DOHH2 (cell line): ENCODE measurements around the gene MYO1B.

Source experiments
- H3F3A ChIP-seq: fragments of 200-600 bp; sonication (generic), shearing (Covaris generic); 2 replicates; pipeline ENCODE4 v1.6.0; 2016; ENCODE audit warnings: antibody characterized with exemption, mild to moderate bottlenecking; ENCODE audit not compliant: control insufficient read depth, insufficient read depth
- H3K27ac ChIP-seq: fragments of 200-600 bp; sonication (generic); 2 replicates; pipeline ENCODE4 v1.5.1; 2014; ENCODE audit warnings: low read depth, mild to moderate bottlenecking, low read length, moderate library complexity
- H3K27me3 ChIP-seq: fragments of 200-600 bp; sonication (generic); 2 replicates; pipeline ENCODE4 v1.6.1; 2014; ENCODE audit warnings: mild to moderate bottlenecking, low read length, mixed read lengths; ENCODE audit not compliant: control insufficient read depth
- H3K36me3 ChIP-seq: fragments of 200-600 bp; sonication (generic); 2 replicates; pipeline ENCODE4 v1.6.1; 2014; ENCODE audit warnings: mild to moderate bottlenecking, low read length, moderate library complexity, mixed read lengths; ENCODE audit not compliant: control insufficient read depth
- H3K4me1 ChIP-seq: fragments of 200-600 bp; sonication (generic); 2 replicates; pipeline ENCODE4 v1.6.1; 2014; ENCODE audit warnings: mild to moderate bottlenecking, low read length, mixed read lengths; ENCODE audit not compliant: control insufficient read depth
- H3K4me2 ChIP-seq: fragments of 200-600 bp; sonication (generic); 2 replicates; pipeline ENCODE4 v1.6.0; 2014; ENCODE audit warnings: mild to moderate bottlenecking, low read length, moderate library complexity
- H3K4me3 ChIP-seq: fragments of 200-600 bp; sonication (generic); 2 replicates; pipeline ENCODE4 v1.5.1; 2014; ENCODE audit warnings: mild to moderate bottlenecking, low read length, mixed read lengths
- H3K79me2 ChIP-seq: fragments of 200-600 bp; sonication (generic); 2 replicates; pipeline ENCODE4 v1.6.1; 2014; ENCODE audit warnings: mild to moderate bottlenecking, low read length, mixed read lengths; ENCODE audit not compliant: control insufficient read depth
- H3K9me2 ChIP-seq: fragments of 200-600 bp; sonication (generic); replicated peaks from 2 replicates; pipeline ENCODE4 v1.6.1; 2014; ENCODE audit warnings: mild to moderate bottlenecking, low read length, mixed read lengths; ENCODE audit not compliant: control insufficient read depth
- H3K9me3 ChIP-seq: fragments of 200-600 bp; sonication (generic); 2 replicates; pipeline ENCODE4 v1.6.1; 2014; ENCODE audit warnings: antibody characterized with exemption, low read length, mixed read lengths; ENCODE audit not compliant: control insufficient read depth, insufficient read depth
- H4K20me1 ChIP-seq: fragments of 200-600 bp; sonication (generic); 2 replicates; pipeline ENCODE4 v1.6.0; 2014; ENCODE audit warnings: low read depth, mild to moderate bottlenecking, antibody characterized with exemption, low read length, moderate library complexity; ENCODE audit not compliant: control insufficient read depth, insufficient read depth
- EZH2phosphoT487 ChIP-seq: fragments of 200-600 bp; sonication (generic); IDR thresholded peaks from 2 replicates; pipeline ENCODE4 v1.6.1; 2017; ENCODE audit warnings: borderline replicate concordance, mild to moderate bottlenecking, antibody characterized with exemption, low read length, moderate library complexity, mixed read lengths
- TF ChIP-seq, protein P1 (sequence below): fragments of 200-600 bp; sonication (generic); IDR thresholded peaks from one replicate; pipeline ENCODE4 v1.5.1; 2014; ENCODE audit warnings: antibody characterized with exemption, mild to moderate bottlenecking, low read depth, low read length; ENCODE audit not compliant: poor library complexity, severe bottlenecking

Gene MYO1B

DNA sequence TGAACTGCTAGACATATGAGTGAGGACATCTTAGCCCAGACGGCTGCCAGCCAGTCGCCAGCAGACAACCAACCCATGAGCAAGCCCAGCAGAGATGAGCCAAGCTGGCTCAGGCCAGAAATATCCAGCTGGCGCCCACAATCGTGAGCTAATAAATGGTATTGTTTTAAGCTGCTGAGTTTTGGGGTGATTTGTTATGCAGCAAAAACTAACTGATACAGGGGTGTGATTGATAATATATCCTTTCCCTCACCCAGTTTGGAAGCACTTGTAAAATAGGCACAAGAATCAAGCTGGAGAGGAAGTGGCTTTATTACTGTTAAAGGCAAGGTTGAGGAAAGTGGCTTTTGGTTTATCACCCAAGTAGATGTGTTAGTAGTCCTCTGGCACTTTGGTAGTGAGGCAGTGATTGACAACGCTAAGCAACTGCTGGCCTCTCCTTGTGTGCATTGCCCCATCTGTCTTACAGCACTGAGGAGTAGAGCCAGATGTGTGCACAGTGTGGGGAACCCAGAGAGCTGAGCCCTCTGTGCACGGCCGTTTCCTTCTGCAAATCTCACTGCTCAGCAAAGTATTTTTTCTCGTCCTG, 110.1 kb downstream of the MYO1B start:
- Histone ChIP-seq H3K9me3 (no peaks in the 10 kb centered on the region), H3K4me2 (no peak overlapping the region), H4K20me1 (no peaks in the 10 kb centered on the region), H3F3A (no peaks in the 10 kb centered on the region), H3K79me2 (no peaks in the 10 kb centered on the region), H3K27ac (no peak overlapping the region), H3K27me3 (no peaks in the 10 kb centered on the region), H3K36me3 (no peaks in the 10 kb centered on the region), H3K4me1 (no peaks in the 10 kb centered on the region), H3K9me2 (no peaks in the 10 kb centered on the region), H3K4me3 (no peak overlapping the region)
- TF ChIP-seq, protein P1, sequence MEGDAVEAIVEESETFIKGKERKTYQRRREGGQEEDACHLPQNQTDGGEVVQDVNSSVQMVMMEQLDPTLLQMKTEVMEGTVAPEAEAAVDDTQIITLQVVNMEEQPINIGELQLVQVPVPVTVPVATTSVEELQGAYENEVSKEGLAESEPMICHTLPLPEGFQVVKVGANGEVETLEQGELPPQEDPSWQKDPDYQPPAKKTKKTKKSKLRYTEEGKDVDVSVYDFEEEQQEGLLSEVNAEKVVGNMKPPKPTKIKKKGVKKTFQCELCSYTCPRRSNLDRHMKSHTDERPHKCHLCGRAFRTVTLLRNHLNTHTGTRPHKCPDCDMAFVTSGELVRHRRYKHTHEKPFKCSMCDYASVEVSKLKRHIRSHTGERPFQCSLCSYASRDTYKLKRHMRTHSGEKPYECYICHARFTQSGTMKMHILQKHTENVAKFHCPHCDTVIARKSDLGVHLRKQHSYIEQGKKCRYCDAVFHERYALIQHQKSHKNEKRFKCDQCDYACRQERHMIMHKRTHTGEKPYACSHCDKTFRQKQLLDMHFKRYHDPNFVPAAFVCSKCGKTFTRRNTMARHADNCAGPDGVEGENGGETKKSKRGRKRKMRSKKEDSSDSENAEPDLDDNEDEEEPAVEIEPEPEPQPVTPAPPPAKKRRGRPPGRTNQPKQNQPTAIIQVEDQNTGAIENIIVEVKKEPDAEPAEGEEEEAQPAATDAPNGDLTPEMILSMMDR: no peak
- TF ChIP-seq EZH2phosphoT487: no peak

DNA sequence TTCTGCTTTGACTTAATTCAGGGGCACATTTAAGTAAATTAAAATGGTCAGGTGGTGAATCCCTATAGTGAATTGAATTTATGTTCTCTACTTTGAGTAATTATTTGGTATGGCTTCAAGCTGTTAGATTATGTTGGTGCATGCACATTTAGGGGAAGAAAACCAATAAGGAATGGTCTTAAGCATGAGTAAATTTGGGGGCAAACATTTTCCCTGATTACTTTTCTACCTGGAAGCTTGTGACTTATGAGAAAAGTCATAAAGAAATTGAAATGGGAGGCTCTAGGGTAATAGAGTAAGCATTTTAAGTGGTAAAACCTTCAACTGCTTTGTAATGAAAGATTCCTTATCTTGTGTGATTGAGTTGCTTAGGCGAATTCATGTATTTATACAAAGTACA, 112.5 kb downstream of the MYO1B start:
- TF ChIP-seq, protein P1: no peak
- TF ChIP-seq EZH2phosphoT487: no peak
- H3F3A ChIP-seq: no peaks in the 10 kb centered on the region
- no peaks in the 10 kb centered on the region for H3K9me3 ChIP-seq
- no peaks in the 10 kb centered on the region for H3K4me1 ChIP-seq
- H3K4me3 ChIP-seq: no peak overlapping the region
- no peak overlapping the region for H3K27ac ChIP-seq
- no peaks in the 10 kb centered on the region for H4K20me1 ChIP-seq
- no peaks in the 10 kb centered on the region for H3K79me2 ChIP-seq
- H3K9me2 ChIP-seq: no peaks in the 10 kb centered on the region
- no peaks in the 10 kb centered on the region for H3K36me3 ChIP-seq
- no peaks in the 10 kb centered on the region for H3K27me3 ChIP-seq
- no peak overlapping the region for H3K4me2 ChIP-seq

- no peaks in the 10 kb centered on the region for H4K20me1 ChIP-seq
- no peak overlapping the region for H3K4me3 ChIP-seq
- TF ChIP-seq, protein P1: no peak
- no peak for TF ChIP-seq EZH2phosphoT487
- no peaks in the 10 kb centered on the region for H3K9me3 ChIP-seq
- H3K79me2 ChIP-seq: no peaks in the 10 kb centered on the region
- no peak overlapping the region for H3K4me2 ChIP-seq
- H3K4me1 ChIP-seq: no peaks in the 10 kb centered on the region
- no peaks in the 10 kb centered on the region for H3F3A ChIP-seq
- no peaks in the 10 kb centered on the region for H3K9me2 ChIP-seq
- no peak overlapping the region for H3K27ac ChIP-seq
- H3K36me3 ChIP-seq: no peaks in the 10 kb centered on the region
- H3K27me3 ChIP-seq: no peaks in the 10 kb centered on the region
Measured at GRCh38 chr2:191358325-191359025, 113.3 kb downstream of the MYO1B start.
